Endodermal cell (in vitro differentiated cells): Measurements from ENCODE around the gene GCN1. TPM values are rescaled to one million over a fixed set of nuclear protein-coding genes. Genes with fewer than 3 reads are reported as not detected.

ENCODE experiments used
- DNase-seq: peaks from one replicate; pipeline ENCODE4 v3.0.0-alpha.2; 2017
- H3K27ac ChIP-seq: 2 replicates; pipeline ENCODE4 v1.5.1; 2013; ENCODE audit warnings: mild to moderate bottlenecking, low read depth, low read length, moderate library complexity
- H3K27me3 ChIP-seq: 2 replicates; pipeline ENCODE4 v1.6.1; 2013; ENCODE audit warnings: mild to moderate bottlenecking, low read length, moderate library complexity; ENCODE audit not compliant: insufficient read depth, control insufficient read depth, poor library complexity, severe bottlenecking
- H3K36me3 ChIP-seq: 2 replicates; pipeline ENCODE4 v1.7.0; 2013; ENCODE audit warnings: mild to moderate bottlenecking, low read length, moderate library complexity; ENCODE audit not compliant: control insufficient read depth, insufficient read depth
- H3K4me1 ChIP-seq: one replicate; pipeline ENCODE4 v1.7.0; 2013; ENCODE audit warnings: low read length; ENCODE audit not compliant: control insufficient read depth, insufficient read depth
- H3K4me3 ChIP-seq: 2 replicates; pipeline ENCODE4 v1.5.1; 2013; ENCODE audit warnings: mild to moderate bottlenecking, low read length, moderate library complexity
- H3K9ac ChIP-seq: 2 replicates; pipeline ENCODE4 v1.6.1; 2013; ENCODE audit warnings: mild to moderate bottlenecking, low read length, moderate library complexity; ENCODE audit not compliant: poor library complexity, severe bottlenecking; ENCODE audit errors: extremely low read depth
- H3K9me3 ChIP-seq: 2 replicates; pipeline ENCODE4 v1.6.1; 2013; ENCODE audit warnings: mild to moderate bottlenecking, low read length, moderate library complexity; ENCODE audit not compliant: control insufficient read depth
- H3K27ac Mint-ChIP-seq: 2 replicates; pipeline ENCODE4 v1.8.0; 2020; ENCODE audit warnings: mixed read lengths
- H3K27me3 Mint-ChIP-seq: 2 replicates; pipeline ENCODE4 v1.8.0; 2021; ENCODE audit warnings: mild to moderate bottlenecking, mixed read lengths; ENCODE audit not compliant: insufficient read depth
- H3K36me3 Mint-ChIP-seq: 2 replicates; pipeline ENCODE4 v1.8.0; 2020; ENCODE audit warnings: low read depth, mixed read lengths
- H3K4me1 Mint-ChIP-seq: 2 replicates; pipeline ENCODE4 v1.8.0; 2020; ENCODE audit warnings: mixed read lengths
- H3K4me3 Mint-ChIP-seq: 2 replicates; pipeline ENCODE4 v1.8.0; 2020; ENCODE audit warnings: mild to moderate bottlenecking, moderate library complexity, mixed read lengths
- H3K9me3 Mint-ChIP-seq: 2 replicates; pipeline ENCODE4 v1.8.0; 2020; ENCODE audit warnings: mild to moderate bottlenecking, mixed read lengths
- WGBS, 2 experiments: methylation state at CpG; one replicate each; pipeline versions ENCODE4 v1.1.5 to v1.1.7; 2013; ENCODE audit warnings: missing lambda C conversion rate in 2 of 2, mixed read lengths in 1 of 2; ENCODE audit not compliant: insufficient coverage in 1 of 2, insufficient read length in 1 of 2; 5-methylcytosine and 5-hydroxymethylcytosine counted together
- total RNA-seq, 2 donors: library from RNA; stranded (reverse); fragmentation: NEBNext Ultra II Directional in 1 of 2; extraction: Animal tissue kit (Norgen Biotek cat#: 25700) in 1 of 2; gene quantifications; 2 replicates in 1 of 2; 3 replicates in 1 of 2; pipeline ENCODE4 v1.2.1, GENCODE V29; 2021
- TF ChIP-seq, protein P1 (sequence below): fragments of 200-600 bp; sonication (generic); conservative IDR thresholded peaks from 2 replicates; pipeline ENCODE4 v1.5.0; 2021; ENCODE audit warnings: antibody characterized with exemption, mild to moderate bottlenecking

The GCN1 gene
- total RNA-seq, 2 donors from 2014 or later: 133 to 143 TPM

DNA sequence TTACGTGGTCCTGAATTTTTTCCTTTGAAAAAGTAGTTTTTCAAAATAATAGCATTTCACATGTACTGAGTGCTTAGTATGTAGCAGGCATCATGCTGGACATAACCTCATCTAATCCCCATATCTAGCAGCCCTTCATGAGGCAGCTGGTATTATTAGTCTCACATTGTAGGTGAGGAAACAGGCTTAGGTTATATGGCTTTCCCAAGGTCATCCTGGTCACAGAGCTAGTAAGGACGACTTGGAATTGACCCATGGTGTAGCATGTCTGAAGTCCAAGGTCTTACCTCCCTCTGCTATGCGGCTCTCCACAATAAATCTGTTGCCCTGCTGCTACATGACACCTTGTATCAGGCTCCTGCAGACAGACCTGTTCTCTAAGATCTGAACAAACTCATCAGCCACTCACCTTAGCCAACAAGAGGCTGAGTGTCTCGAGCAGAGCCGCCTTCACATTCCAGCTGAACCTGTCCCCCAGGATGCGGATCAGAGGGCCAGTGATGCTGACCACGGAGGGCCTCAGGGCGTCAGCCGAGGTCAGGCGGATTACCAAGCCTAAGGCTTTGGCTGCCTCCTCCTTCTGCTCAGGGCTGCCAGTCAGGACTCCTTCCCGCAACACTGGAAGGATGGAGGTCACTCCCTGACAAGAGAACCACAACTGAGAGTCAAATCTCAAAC lies 58.3 kb downstream of the GCN1 start:
- H3K36me3 ChIP-seq: peaks cover 93% of the 10 kb centered on the region
- H3K27me3 Mint-ChIP-seq: no peaks in the 10 kb centered on the region
- no peak overlapping the region for H3K4me3 ChIP-seq
- no peak overlapping the region for H3K27ac Mint-ChIP-seq
- no peaks in the 10 kb centered on the region for H3K4me1 Mint-ChIP-seq
- no peak overlapping the region for H3K27ac ChIP-seq
- TF ChIP-seq, protein P1, sequence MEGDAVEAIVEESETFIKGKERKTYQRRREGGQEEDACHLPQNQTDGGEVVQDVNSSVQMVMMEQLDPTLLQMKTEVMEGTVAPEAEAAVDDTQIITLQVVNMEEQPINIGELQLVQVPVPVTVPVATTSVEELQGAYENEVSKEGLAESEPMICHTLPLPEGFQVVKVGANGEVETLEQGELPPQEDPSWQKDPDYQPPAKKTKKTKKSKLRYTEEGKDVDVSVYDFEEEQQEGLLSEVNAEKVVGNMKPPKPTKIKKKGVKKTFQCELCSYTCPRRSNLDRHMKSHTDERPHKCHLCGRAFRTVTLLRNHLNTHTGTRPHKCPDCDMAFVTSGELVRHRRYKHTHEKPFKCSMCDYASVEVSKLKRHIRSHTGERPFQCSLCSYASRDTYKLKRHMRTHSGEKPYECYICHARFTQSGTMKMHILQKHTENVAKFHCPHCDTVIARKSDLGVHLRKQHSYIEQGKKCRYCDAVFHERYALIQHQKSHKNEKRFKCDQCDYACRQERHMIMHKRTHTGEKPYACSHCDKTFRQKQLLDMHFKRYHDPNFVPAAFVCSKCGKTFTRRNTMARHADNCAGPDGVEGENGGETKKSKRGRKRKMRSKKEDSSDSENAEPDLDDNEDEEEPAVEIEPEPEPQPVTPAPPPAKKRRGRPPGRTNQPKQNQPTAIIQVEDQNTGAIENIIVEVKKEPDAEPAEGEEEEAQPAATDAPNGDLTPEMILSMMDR: no peak
- no peaks in the 10 kb centered on the region for H3K9me3 ChIP-seq
- no peaks in the 10 kb centered on the region for H3K4me1 ChIP-seq
- WGBS, 2 experiments: 96% methylated on average over 7 to 11 of the region's 11 CpGs
- no peak overlapping the region for H3K9ac ChIP-seq
- no peak overlapping the region for H3K4me3 Mint-ChIP-seq
- peaks cover 89% of the 10 kb centered on the region for H3K36me3 Mint-ChIP-seq
- H3K9me3 Mint-ChIP-seq: no peaks in the 10 kb centered on the region
- no peak for DNase-seq
- H3K27me3 ChIP-seq: no peaks in the 10 kb centered on the region

DNA sequence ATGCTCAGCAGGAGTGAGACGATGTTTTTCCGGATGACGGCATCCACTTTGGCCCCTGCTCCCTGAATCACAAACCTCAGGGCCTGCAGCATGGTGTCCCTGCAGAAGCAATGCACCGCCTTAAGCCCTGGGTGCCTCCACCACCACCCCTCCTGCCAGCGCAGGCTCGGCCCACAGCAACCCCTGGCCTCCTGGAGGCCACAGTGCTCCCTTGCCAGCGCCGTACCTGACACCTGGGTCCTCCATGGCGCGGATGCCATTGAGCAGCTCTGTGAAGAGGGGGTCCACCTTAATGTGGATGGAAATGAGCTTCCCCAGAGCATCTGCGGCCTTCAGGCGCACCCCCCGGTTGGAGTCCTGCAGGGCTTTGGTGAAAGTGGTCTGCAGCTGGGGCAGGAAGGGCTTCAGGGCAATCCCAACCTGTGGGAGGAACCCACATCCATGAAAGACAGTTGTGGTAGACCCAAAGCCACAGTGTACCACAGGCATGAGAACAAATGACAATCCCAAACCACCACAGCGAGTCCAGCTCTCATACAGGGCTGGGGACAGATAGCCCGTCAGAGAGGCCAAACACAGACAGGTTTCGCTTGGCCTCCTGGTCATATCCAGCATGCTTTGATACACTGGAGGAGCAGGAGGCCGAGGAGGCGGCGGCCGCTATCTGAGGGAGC lies 60.1 kb downstream of the GCN1 start:
- Mint-ChIP-seq H3K27me3 (no peaks in the 10 kb centered on the region), H3K27ac (no peak overlapping the region), H3K9me3 (no peaks in the 10 kb centered on the region), H3K4me1 (no peaks in the 10 kb centered on the region), H3K4me3 (no peak overlapping the region), H3K36me3 (peaks cover 87% of the 10 kb centered on the region)
- TF ChIP-seq, protein P1: no peak
- no peak for DNase-seq
- H3K36me3 ChIP-seq: peaks cover 93% of the 10 kb centered on the region
- H3K9ac ChIP-seq: no peak overlapping the region
- no peaks in the 10 kb centered on the region for H3K9me3 ChIP-seq
- H3K27me3 ChIP-seq: no peaks in the 10 kb centered on the region
- WGBS, 2 experiments: 96 to 99% methylated on average over 9 to 20 of the region's 20 CpGs
- no peak overlapping the region for H3K4me3 ChIP-seq
- no peaks in the 10 kb centered on the region for H3K4me1 ChIP-seq
- H3K27ac ChIP-seq: no peak overlapping the region

DNA sequence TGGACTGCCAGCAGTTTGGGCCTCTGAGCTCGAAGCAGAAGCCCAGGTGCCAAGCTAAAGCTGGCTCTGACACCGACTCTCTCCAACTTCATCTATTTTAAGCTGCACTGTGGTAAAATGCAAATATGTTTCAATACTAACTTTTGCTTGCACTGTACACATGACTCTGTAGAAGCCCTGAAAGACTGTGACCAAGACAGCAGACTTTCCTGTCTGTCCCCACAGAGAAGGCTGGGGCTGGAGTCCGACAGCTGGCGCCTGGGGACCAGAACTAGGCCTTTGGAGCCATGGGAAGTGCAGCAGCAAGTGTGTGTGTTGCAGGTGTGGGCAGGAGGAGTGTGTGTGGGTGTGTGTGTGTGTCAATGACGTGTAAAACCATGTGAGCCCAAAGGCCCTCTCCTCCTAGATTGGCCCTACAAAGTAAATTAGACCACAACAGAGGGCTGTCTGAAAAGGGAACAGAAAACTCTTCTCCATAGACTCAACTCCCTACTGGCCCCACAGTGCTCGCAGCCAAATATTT lies 61.6 kb downstream of the GCN1 start:
- TF ChIP-seq, protein P1: no peak
- no peaks in the 10 kb centered on the region for H3K27me3 Mint-ChIP-seq
- 92 to 100% methylated on average over 2 to 6 of the region's 6 CpGs for WGBS, 2 experiments
- no peak for DNase-seq
- H3K9me3 ChIP-seq: no peaks in the 10 kb centered on the region
- no peak overlapping the region for H3K27ac Mint-ChIP-seq
- H3K4me3 Mint-ChIP-seq: no peak overlapping the region
- no peaks in the 10 kb centered on the region for H3K27me3 ChIP-seq
- H3K36me3 Mint-ChIP-seq: peaks cover 87% of the 10 kb centered on the region
- no peaks in the 10 kb centered on the region for H3K4me1 Mint-ChIP-seq
- no peak overlapping the region for H3K9ac ChIP-seq
- H3K4me1 ChIP-seq: no peaks in the 10 kb centered on the region
- H3K36me3 ChIP-seq: peaks cover 96% of the 10 kb centered on the region
- no peaks in the 10 kb centered on the region for H3K9me3 Mint-ChIP-seq
- no peak overlapping the region for H3K4me3 ChIP-seq
- H3K27ac ChIP-seq: no peak overlapping the region
